ENCODE data around the gene PDE8A.

The PDE8A gene

DNA sequence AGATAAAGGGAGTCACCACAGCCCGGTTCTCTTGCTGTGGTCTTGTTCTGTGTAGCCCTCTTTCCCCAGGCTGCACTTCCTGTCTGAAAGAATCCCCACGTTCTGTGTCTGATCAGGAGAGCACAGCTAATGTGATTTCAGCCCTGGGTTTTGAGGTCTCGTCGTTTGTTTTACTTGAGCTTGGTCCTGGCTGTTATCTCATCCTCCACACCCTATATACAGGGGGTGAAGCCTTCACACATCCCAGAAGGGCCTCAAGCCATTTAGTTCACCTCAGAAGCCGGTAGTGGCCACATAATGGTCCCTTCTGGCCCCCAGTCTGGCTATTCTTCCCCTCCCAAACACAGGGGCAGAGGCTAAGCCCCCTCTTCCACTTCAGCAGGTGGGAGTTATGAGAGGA is 115.6 kb downstream of the PDE8A start:
- no peak for DNase-seq

GRCh38 chr15:85097725-85098124 is 116.1 kb downstream of the PDE8A start:
- no peak for DNase-seq

- no peak for DNase-seq
Measured at GRCh38 chr15:85099195-85099803, 117.6 kb downstream of the PDE8A start.

- DNase-seq, result peak; percentile 29
Measured at GRCh38 chr15:85100186-85100937, 118.7 kb downstream of the PDE8A start.

GRCh38 chr15:85104584-85104983 is 122.9 kb downstream of the PDE8A start:
- no peak for DNase-seq

DNA sequence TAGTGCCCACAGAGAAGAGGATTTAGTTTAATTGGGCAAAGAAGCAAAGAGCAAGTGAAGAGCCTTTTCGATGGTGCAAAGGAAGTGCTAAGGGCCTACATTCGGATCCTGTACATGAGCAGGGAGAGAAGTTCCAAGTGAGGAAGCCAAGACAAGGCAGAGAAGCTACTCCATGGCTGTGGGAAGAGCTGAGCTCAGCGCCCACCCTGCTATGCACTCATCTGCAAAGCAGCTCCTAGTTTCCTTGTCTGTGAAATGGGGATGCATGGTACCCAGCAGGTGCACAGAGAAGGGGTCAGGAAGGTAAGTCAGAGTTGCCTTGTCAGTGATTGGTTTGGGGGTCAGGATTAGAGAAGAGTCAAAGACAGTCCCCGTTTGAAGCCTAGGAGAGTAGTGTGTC is 126.5 kb downstream of the PDE8A start:
- DNase-seq, result no peak

DNA sequence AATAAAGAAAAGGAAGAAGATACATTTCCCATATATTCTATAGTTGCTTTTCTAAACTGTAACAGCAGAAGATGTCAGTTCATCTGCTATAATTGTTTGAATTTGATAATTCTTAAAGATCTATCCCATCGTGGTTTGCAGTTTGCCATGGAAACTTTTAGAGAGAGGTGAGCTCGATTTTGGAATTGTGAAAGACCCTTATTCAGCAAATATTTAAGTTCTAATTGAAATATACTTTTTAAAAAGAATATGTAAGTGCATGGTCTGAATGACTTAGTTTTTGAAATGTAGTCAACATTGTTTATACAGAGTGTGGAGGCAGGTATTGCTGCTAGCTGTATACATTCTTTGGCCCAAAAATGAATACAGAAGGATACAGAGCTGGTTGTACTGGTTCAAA is 127.7 kb downstream of the PDE8A start:
- no peak for DNase-seq

- DNase-seq, result no peak
Measured at GRCh38 chr15:85112997-85113396, 131.3 kb downstream of the PDE8A start.

DNA sequence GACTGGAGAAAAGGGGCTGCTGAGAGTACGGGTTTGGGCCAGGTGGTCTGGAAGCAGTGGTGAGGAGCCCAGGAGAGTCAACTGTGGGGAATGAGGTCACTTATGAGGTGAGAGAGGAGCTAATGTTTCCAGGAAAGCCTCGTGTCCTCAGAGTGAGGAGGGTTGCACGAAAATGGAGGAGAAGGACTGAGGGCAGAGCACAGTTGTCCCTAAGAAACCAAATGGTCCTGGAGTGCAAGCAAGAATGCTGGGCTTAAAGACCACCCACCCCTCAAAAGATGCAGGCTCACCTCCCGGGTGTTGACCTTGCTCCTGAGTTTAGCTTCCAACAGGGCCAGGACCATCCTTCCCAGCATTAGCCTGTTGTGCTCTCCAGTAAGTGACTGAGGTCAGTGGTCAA is 133.2 kb downstream of the PDE8A start:
- no peak for DNase-seq

- DNase-seq, result no peak
Measured at GRCh38 chr15:85116066-85116465, 134.4 kb downstream of the PDE8A start.

DNA sequence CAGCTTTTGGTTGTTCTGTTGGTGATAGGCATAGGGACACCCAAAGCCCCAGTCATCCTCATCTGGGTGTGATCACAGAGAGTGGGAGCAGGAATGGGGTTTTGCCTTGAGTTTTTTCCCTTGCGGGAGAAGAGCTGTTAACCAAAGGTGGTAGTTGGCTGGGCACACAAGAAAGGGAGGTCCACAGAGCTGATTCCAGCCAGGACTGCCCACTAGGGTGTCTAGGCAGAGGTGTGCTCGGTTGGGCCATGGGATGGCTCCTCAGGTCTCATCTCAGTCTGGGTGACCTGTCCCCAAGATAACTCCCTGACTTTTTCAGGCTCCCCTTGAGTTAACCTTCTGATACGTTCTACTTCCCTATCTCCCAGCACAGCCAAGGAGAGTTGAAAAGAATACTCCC is 134.8 kb downstream of the PDE8A start:
- no peak for DNase-seq

DNA sequence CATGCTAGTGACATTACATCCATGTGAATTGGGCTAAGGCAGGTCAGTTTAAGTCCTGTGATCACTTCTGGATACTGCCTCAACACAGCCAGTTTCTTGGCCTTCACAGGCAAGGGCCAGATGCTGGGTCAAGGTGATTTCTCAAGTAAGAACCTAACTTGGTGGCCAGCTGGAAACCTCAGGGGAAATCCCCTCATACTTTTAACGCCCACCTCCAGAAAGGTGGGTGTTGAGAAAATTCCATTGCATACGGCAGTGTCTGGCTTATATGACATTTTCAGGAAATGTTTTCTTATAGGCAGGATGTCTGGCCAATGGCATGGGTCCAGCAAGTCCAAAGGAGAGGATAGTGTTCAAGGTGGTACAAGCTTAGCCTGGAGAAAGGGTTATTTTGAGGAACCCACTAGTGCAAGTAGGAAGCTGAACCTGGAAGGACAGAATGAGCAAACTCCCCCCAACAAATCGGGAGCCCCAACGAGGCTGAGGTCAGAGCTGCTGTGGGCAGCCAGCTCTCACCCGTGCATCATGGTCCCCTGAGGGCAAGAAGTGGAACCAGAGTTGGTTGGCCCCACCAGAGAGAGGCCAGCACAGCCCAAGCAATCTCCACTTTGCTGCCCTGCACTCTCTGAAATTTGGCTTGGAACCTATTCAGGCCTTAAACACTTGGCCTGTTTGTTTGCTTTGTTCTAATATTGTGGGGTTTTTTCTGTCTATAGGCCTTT is 135.4 kb downstream of the PDE8A start:
- DNase-seq, result no peak

DNA sequence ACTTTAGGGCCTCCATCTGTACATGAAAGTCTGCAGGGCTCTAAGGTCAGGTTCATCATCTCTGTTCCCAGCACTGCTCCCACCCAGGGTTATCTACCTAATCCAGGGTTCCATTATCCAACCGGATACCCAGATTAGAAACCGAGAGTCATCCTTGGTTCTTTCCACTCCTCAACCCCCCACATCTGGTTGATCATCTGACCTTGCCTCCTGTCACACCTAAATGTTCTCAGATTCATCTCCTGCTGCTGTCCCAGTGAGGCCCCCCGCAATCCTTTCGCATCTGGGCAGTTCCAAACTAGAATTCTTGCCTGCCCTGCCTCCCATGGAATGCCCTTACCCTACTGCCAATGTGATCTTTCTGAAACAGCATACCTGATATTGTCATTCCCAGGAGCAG is 136.5 kb downstream of the PDE8A start:
- no peak for DNase-seq

DNA sequence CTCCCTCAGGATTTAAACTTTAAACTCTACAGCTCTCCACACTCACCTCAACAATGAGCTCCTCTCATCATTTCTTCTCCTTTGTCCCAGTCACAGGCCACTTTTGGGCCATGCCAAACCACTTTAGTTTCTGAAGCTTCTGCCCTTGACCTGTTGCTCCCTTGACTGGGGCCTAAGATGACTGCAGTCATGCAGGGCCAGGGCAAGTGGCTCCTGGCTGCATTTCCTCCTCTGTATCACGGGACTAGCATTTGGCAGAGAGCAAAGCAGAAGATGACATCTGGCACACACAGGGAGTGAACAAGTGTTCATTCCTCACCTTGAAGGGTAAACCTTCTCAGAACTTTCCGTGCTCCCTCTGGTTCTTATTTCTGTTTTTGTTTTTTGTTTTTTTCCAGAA is 136.9 kb downstream of the PDE8A start:
- DNase-seq, result no peak

- no peak for DNase-seq
Measured at GRCh38 chr15:85120351-85121113, 138.9 kb downstream of the PDE8A start.

- DNase-seq, result no peak
Measured at GRCh38 chr15:85124173-85124572, 142.5 kb downstream of the PDE8A start.

DNA sequence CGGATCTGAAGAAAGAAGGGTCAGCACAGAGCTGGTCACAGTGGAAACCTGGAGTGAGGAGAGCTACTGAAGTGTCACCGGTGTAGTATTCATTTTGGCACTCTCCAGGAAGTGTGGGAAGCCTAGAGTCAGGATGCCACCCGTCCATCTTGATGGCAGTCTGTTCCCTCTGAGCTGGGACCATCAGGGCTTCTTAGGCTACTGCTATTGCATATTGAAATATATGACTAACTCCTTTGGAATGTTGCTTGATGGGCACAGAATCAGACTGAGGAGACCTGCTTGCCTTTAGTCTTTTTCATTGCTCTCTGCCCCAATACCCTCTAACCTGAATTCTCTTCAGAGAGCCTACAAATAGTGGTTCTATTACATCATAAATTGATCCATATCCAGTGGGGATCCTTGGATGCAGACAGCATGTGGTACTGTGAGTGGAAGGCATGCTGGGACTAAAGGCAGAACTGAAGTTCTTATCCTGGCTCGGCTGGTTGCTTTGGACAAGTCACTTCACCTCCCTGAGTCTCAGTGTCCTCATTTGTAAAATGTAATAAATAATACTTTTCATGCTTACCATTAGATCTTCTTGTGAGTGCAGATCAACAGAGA is 143.5 kb downstream of the PDE8A start:
- no peak for DNase-seq

- no peak for DNase-seq
Measured at GRCh38 chr15:85128621-85129020, 147.0 kb downstream of the PDE8A start.

- DNase-seq, result no peak
Measured at GRCh38 chr15:85129881-85130280, 148.2 kb downstream of the PDE8A start.

GRCh38 chr15:85131915-85132314 is 150.3 kb downstream of the PDE8A start:
- no peak for DNase-seq

- no peak for DNase-seq
Measured at GRCh38 chr15:85133709-85134108, 152.1 kb downstream of the PDE8A start.

DNA sequence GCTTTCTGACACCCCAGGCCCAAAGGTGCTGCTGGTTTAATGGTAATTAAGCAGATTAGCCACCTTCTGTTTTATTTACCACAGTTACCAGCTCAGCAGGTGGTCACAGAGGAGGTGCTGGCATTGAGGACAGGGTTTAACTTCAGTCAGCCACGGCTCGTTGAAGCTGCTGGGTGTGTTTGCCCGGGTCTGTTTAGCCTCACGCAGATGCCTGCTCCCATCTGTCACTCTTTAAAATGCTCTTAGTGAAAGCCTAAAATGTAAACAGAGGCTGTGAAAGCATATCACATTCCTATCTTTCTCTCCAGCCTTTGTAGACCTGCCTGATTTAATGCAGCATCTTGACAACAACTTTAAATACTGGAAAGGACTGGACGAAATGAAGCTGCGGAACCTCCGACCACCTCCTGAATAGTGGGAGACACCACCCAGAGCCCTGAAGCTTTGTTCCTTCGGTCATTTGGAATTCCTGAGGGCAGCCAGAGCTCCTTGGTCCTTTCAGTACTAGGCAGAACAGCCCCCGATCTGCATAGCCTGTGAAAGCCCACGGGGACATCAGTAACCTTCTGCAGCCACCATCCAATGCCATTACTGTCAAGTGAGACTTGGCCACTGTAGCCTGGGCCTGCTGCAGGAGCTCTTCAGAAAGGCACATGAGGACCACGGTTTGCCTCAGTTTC is 156.0 kb downstream of the PDE8A start:
- DNase-seq, result no peak

Measured in CD4-positive, alpha-beta T cell treated with Interleukin-17A for 1 hour (primary cell).